ENCODE results near the gene CPPED1. TPM values are rescaled to one million over a fixed set of nuclear protein-coding genes. Genes with fewer than 3 reads are reported as not detected.

Gene CPPED1
- polyA plus RNA-seq, 3 donors: 100 to 292 (median 259) TPM

- H3K79me2 ChIP-seq (ENCODE audit: insufficient read depth, low read length): peaks cover 40% of the 10 kb centered on the region
- H3K27me3 ChIP-seq (ENCODE audit: control insufficient read depth in 2 of 2, insufficient read depth in 2 of 2, low read length in 2 of 2): no peaks in the 10 kb centered on the region
- no peak overlapping the region for H3K4me2 ChIP-seq (replicated peaks; ENCODE audit: extremely low read depth, low read length, poor library complexity, severe bottlenecking)
- Mint-ChIP-seq H3K4me3 (no peak overlapping the region), H3K27ac (peak overlapping the region in 1 of 7 donors; percentile 32), H3K9me3 (peaks cover 0 to 4% (median 0%) of the 10 kb centered on the region in 7 donors), H3K27me3 (ENCODE audit: low read depth in 3 of 3) (peaks cover 0 to 2% (median 0%) of the 10 kb centered on the region in 3 donors), H3K4me1 (peaks cover 15% of the 10 kb centered on the region), H3K36me3 (peaks cover 20 to 78% of the 10 kb centered on the region in 2 donors)
- intact Hi-C loops (cut with micrococcal nuclease): no loop called here
- 60% methylated on average over 2 of the region's 7 CpGs for WGBS (ENCODE audit: insufficient coverage)
- TF ChIP-seq, protein P1, sequence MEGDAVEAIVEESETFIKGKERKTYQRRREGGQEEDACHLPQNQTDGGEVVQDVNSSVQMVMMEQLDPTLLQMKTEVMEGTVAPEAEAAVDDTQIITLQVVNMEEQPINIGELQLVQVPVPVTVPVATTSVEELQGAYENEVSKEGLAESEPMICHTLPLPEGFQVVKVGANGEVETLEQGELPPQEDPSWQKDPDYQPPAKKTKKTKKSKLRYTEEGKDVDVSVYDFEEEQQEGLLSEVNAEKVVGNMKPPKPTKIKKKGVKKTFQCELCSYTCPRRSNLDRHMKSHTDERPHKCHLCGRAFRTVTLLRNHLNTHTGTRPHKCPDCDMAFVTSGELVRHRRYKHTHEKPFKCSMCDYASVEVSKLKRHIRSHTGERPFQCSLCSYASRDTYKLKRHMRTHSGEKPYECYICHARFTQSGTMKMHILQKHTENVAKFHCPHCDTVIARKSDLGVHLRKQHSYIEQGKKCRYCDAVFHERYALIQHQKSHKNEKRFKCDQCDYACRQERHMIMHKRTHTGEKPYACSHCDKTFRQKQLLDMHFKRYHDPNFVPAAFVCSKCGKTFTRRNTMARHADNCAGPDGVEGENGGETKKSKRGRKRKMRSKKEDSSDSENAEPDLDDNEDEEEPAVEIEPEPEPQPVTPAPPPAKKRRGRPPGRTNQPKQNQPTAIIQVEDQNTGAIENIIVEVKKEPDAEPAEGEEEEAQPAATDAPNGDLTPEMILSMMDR (IDR thresholded peaks at IDR 0.05): no peak
- no peaks in the 10 kb centered on the region for H3K9me3 ChIP-seq (replicated peaks in 1 of 2; ENCODE audit: control insufficient read depth in 1 of 2, insufficient read depth in 1 of 2, low read length in 2 of 2)
- peaks cover 100% of the 10 kb centered on the region for H4K20me1 ChIP-seq (ENCODE audit: insufficient read depth, low read length)
- H3K9ac ChIP-seq (ENCODE audit: insufficient read depth, low read length, poor library complexity, severe bottlenecking): no peak overlapping the region
- peaks cover 12 to 13% of the 10 kb centered on the region in 2 donors for H3K4me1 ChIP-seq (ENCODE audit: control insufficient read depth in 1 of 2, insufficient read depth in 2 of 2, low read length in 2 of 2)
- DNase-seq: no peak
- H2AFZ ChIP-seq (ENCODE audit: insufficient read depth, low read depth, low read length, poor library complexity, severe bottlenecking): no peak overlapping the region
- no peak overlapping the region for H3K27ac ChIP-seq (ENCODE audit: low read depth in 1 of 2, low read length in 2 of 2)
- H3K4me3 ChIP-seq (replicated peaks in 1 of 3; ENCODE audit: low read depth in 2 of 3, low read length in 3 of 3): no peak overlapping the region
- H3K36me3 ChIP-seq (replicated peaks in 1 of 2; ENCODE audit: control insufficient read depth in 1 of 2, insufficient read depth in 2 of 2, low read length in 2 of 2): peaks cover 21 to 74% of the 10 kb centered on the region in 2 donors
Observed at GRCh38 chr16:12681653-12682052, 122.0 kb downstream of the CPPED1 start.

DNA sequence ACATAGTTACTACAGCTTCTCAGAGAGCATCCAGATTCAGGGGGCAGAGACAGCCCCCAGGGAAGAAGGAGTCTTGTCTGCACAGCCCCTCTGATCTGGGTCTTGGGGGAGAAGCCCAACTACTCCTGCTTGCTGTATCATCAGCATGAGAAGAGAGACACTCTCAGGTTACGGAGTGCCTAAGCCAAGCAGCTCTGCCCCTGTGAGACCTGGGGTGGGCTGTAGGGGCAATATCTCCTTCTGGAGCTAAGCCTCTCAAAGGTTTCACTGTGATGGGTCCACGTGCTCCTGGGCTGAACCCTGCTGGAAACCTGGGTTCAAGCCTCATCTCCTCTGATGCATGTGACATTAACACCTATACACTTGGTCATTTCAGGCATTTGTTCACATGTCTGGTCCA is 123.2 kb downstream of the CPPED1 start:
- H2AFZ ChIP-seq (ENCODE audit: insufficient read depth, low read depth, low read length, poor library complexity, severe bottlenecking): no peak overlapping the region
- Mint-ChIP-seq H3K4me3 (no peak overlapping the region), H3K9me3 (peaks cover 0 to 4% (median 0%) of the 10 kb centered on the region in 7 donors), H3K27me3 (ENCODE audit: low read depth in 3 of 3) (peaks cover 0 to 1% (median 0%) of the 10 kb centered on the region in 3 donors), H3K36me3 (peaks cover 25 to 86% of the 10 kb centered on the region in 2 donors), H3K27ac (no peak overlapping the region), H3K4me1 (peaks cover 6% of the 10 kb centered on the region)
- no peaks in the 10 kb centered on the region for H3K27me3 ChIP-seq (ENCODE audit: control insufficient read depth in 2 of 2, insufficient read depth in 2 of 2, low read length in 2 of 2)
- peaks cover 8% of the 10 kb centered on the region in 2 donors for H3K4me1 ChIP-seq (ENCODE audit: control insufficient read depth in 1 of 2, insufficient read depth in 2 of 2, low read length in 2 of 2)
- TF ChIP-seq, protein P1 (IDR thresholded peaks at IDR 0.05): no peak
- peaks cover 51% of the 10 kb centered on the region for H3K79me2 ChIP-seq (ENCODE audit: insufficient read depth, low read length)
- peaks cover 26 to 84% of the 10 kb centered on the region in 2 donors for H3K36me3 ChIP-seq (replicated peaks in 1 of 2; ENCODE audit: control insufficient read depth in 1 of 2, insufficient read depth in 2 of 2, low read length in 2 of 2)
- H3K4me2 ChIP-seq (replicated peaks; ENCODE audit: extremely low read depth, low read length, poor library complexity, severe bottlenecking): no peak overlapping the region
- H3K4me3 ChIP-seq (replicated peaks in 1 of 3; ENCODE audit: low read depth in 2 of 3, low read length in 3 of 3): no peak overlapping the region
- H4K20me1 ChIP-seq (ENCODE audit: insufficient read depth, low read length): peaks cover 100% of the 10 kb centered on the region
- H3K27ac ChIP-seq (ENCODE audit: low read depth in 1 of 2, low read length in 2 of 2): no peak overlapping the region
- H3K9ac ChIP-seq (ENCODE audit: insufficient read depth, low read length, poor library complexity, severe bottlenecking): no peak overlapping the region
- 100% methylated on average over 2 of the region's 2 CpGs for WGBS (ENCODE audit: insufficient coverage)
- no peaks in the 10 kb centered on the region for H3K9me3 ChIP-seq (replicated peaks in 1 of 2; ENCODE audit: control insufficient read depth in 1 of 2, insufficient read depth in 1 of 2, low read length in 2 of 2)
- intact Hi-C loops (cut with micrococcal nuclease): no loop called here
- DNase-seq: no peak
